ENCODE measurements around the gene KIAA1191.
"Not testable (repeated sequence)": the region's sequence is repeated elsewhere in the genome, so short reads cannot be mapped to it uniquely, and the experiment has no call there.

KIAA1191 gene

DNA sequence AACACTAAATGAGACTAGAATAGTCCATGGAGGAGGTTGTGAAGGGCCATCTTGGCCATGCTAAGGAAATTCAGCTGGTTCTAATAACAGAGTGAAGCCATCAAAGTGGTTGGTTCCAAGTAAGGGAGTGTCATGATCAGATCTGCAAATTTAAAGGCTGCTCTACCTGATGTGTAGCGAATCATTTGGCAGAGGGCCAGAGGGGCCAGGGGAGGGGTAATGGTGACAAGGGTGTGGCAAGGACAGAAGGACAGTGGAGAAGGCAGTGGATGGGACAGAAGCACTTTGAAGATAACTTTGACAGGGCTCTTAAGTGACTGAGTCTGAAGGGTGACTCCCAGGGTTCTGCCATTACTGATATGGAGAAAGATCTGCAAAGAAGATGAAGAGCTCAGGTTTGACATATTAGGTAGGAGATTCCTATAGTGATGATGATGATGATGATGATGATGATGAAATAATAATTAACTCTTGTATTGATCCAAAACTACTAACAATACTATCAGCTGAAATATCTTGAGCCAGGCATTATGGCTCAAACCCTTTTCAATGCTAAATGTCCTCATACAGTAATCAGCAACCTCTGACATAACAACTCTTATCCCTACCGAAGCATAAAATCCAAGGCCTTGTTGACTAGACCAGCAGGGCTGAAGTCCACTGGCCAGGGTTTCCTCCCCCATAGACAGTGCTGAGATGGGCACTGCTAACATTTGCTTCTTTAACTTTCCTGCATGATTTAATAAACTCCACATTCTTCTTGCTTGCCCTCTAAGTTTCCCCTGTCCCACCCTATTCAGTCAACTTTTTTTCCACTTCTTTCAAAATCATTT is 20.0 kb downstream of the KIAA1191 start:
- Histone ChIP-seq H3K27me3 (ENCODE audit: insufficient read depth, low read length) (no peaks in the 10 kb centered on the region), H3K4me3 (ENCODE audit: low read length) (no peak overlapping the region), H3K4me1 (ENCODE audit: insufficient read depth, low read length) (no peaks in the 10 kb centered on the region), H3K9me3 (ENCODE audit: low read length) (no peaks in the 10 kb centered on the region), H3K36me3 (ENCODE audit: insufficient read depth, low read length) (peaks cover 72% of the 10 kb centered on the region), H2AFZ (ENCODE audit: low read depth, low read length) (no peak overlapping the region)

DNA sequence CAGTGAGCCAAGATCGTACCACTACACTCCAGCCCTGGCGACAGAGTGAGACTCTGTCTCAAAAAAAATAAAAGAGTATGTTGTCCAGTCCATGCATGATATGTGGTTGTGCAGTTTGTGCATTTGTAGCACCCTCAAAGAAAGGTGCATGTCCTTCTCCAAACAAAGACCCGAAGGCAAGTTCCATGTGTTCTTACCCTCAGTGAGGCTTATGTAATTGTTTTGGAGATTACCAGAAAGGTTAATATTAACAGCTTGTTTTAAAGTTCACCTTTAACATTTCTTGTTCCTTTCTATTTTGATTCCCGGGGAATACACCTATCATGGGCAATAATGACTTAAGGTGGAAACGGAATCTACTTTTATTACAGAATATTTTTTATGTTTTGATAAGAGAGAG is 22.3 kb downstream of the KIAA1191 start:
- Histone ChIP-seq H3K36me3 (ENCODE audit: insufficient read depth, low read length) (peaks cover 57% of the 10 kb centered on the region), H3K9me3 (ENCODE audit: low read length) (peaks cover 2% of the 10 kb centered on the region), H3K4me1 (ENCODE audit: insufficient read depth, low read length) (no peaks in the 10 kb centered on the region), H3K27me3 (ENCODE audit: insufficient read depth, low read length) (no peaks in the 10 kb centered on the region), H3K4me3 (ENCODE audit: low read length) (no peak overlapping the region), H2AFZ (ENCODE audit: low read depth, low read length) (no peak overlapping the region)

DNA sequence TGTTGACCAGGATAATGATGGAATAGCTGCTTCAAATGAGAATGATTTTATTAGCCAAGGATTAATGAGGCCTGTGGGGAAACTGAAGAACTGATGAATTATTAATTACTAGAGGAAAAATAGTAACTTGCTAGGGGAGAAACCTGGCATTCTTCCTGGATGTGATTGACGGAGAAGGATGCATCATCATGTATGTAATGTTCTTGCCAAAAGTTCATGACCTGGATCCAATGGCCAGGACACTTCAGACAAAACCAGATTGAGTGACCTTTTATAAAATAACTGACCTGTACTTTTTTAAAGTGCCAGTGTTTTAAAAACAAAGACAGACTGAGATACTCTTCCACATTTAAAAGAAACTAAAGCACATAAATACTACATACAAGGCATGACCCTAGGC is 23.7 kb downstream of the KIAA1191 start:
- no peak overlapping the region for H3K4me3 ChIP-seq (ENCODE audit: low read length)
- H3K9me3 ChIP-seq (ENCODE audit: low read length), result peaks cover 6% of the 10 kb centered on the region
- no peaks in the 10 kb centered on the region for H3K27me3 ChIP-seq (ENCODE audit: insufficient read depth, low read length)
- H3K36me3 ChIP-seq (ENCODE audit: insufficient read depth, low read length), result peaks cover 54% of the 10 kb centered on the region
- no peak overlapping the region for H2AFZ ChIP-seq (ENCODE audit: low read depth, low read length)
- no peaks in the 10 kb centered on the region for H3K4me1 ChIP-seq (ENCODE audit: insufficient read depth, low read length)

DNA sequence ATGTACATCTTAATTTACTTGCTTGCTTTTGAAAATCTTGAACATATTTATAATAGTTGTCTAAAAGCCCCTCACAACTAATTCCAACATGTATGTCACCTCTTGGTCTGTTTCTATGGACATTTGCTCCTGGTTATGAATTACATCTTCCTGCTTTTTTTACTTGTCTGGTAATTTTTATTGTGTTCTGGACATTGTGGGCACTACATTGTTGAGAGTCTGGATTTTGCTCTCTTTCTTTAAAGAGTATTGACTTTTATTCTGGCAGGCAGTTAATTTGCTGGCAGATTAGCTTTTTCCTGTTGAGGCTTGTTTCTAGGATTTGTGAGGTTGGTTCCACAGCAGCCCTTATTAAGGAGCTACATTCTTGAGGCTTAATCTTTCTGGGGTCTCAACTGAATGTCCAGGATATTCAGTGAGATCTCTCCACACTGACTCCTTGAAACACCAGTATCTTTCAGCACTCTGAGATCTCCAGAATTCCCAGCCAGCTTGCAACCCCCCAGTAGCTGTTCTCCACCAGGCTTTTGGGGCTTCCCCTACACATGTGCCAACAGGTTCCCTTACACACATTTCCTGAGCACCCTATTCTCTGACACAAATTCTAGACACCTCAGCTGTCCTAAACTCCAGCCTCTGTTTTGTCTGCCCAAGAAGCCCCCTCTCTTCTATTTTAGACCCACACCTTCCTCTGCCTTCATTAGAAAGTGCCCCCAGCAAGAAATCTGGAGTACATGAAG is 27.4 kb downstream of the KIAA1191 start:
- no peak overlapping the region for H3K4me3 ChIP-seq (ENCODE audit: low read length)
- peaks cover 6% of the 10 kb centered on the region for H3K9me3 ChIP-seq (ENCODE audit: low read length)

DNA sequence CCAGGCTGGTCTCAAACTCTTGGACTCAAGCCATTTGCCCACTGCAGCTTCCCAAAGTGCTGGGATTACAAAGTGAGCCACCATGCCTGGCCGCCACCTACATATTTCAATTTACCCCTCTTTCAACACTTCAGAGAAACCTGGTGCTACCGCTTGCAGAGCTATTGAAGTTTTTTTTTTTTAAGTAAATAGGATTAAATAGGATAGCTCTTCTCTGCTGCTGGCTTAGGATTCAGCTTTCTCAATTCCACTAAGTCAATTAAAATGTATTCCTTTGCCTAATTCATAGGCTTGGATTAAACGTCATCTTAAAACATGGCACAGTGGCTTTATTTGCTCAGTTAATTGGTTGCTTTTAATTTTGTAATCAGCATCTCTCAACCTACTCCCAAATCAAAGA is 41.0 kb downstream of the KIAA1191 start:
- H3K36me3 ChIP-seq (ENCODE audit: insufficient read depth, low read length), result peaks cover 50% of the 10 kb centered on the region

More for the DNA sequence above, 27.4 kb downstream of the KIAA1191 start:
- no peaks in the 10 kb centered on the region for H3K27me3 ChIP-seq (ENCODE audit: insufficient read depth, low read length)
- no peak overlapping the region for H2AFZ ChIP-seq (ENCODE audit: low read depth, low read length)
- no peaks in the 10 kb centered on the region for H3K4me1 ChIP-seq (ENCODE audit: insufficient read depth, low read length)
- H3K36me3 ChIP-seq (ENCODE audit: insufficient read depth, low read length), result peaks cover 34% of the 10 kb centered on the region

DNA sequence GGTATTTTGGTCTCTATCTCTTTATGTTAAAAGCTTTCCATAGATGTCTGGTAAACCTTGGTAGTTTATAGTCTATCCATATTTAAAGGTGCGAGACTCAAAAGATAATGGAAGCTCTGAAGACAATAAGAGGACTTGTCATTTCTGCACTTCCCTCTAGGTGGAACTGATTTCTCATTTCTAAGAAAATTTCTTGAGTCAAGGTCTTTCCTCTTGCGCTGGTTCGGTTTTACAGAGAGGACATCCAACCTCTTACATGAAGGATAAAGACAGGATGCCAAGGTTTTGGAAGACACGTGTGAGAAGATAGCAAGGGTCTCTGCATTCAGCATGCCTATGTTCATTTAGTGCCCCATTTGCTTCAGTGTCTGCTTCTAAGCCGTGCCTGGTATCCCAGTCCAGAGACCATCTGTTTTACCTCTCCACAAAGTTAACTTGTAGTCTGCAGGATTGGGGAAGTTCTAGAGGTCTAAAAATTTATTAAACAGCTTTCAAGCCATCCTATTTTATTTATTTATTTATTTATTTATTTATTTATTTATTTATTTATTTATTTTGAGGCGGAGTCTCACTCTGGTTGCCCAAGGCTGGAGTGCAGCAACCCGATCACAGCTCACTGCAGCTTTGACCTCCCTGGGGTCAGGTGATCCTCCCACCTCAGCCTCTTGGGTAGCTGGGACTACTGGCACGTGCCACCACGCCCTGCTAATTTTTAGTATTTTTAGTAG is 41.6 kb downstream of the KIAA1191 start:
- Histone ChIP-seq H3K4me3 (ENCODE audit: low read length) (no peak overlapping the region), H3K4me1 (ENCODE audit: insufficient read depth, low read length) (no peaks in the 10 kb centered on the region), H2AFZ (ENCODE audit: low read depth, low read length) (no peak overlapping the region), H3K27me3 (ENCODE audit: insufficient read depth, low read length) (no peaks in the 10 kb centered on the region), H3K36me3 (ENCODE audit: insufficient read depth, low read length) (peaks cover 56% of the 10 kb centered on the region), H3K9me3 (ENCODE audit: low read length) (peaks cover 5% of the 10 kb centered on the region)

More for the DNA sequence above, 41.0 kb downstream of the KIAA1191 start:
- Histone ChIP-seq H2AFZ (ENCODE audit: low read depth, low read length) (no peak overlapping the region), H3K4me3 (ENCODE audit: low read length) (no peak overlapping the region), H3K9me3 (ENCODE audit: low read length) (peaks cover 5% of the 10 kb centered on the region), H3K27me3 (ENCODE audit: insufficient read depth, low read length) (no peaks in the 10 kb centered on the region), H3K4me1 (ENCODE audit: insufficient read depth, low read length) (no peaks in the 10 kb centered on the region)

DNA sequence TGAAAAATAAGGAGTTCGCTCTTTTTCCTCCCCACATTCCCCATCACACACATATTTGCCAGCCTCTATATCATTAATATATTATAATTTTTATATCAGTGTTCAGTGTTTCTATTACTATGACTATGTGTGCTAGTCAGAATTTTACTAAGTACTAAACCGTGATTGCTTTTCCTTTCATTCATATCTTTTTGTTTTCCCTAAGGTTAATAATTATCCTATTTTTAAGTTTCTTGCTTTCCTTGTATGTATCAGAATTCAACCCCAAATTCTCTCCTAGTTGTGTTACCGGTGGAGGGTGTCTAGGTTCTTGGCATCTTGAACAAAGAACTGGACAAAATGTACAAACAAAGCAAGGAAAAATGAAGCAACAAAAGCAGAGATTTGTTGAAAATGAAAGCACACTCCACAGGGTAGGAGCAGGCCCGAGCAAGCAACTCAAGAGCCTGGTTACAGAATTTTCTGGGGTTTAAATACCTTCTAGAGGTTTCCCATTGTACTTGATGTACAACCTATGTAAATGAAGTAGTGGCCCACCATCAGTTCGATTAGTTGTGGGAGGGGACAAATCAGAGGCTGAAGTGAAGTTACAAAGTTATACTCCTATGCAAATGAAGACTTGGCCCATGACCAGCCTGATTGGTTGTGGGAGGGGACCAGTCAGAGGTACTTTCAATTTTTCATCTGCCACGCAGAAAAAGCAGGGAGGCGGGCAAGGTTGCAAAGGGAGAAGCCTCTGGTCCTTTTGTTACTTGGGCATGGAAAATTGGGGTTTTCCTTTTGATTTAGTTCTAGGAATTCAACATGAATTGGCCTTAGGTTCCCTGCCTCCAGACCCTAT is 43.8 kb downstream of the KIAA1191 start:
- H3K36me3 ChIP-seq (ENCODE audit: insufficient read depth, low read length), result peaks cover 52% of the 10 kb centered on the region
- H3K27me3 ChIP-seq (ENCODE audit: insufficient read depth, low read length), result no peaks in the 10 kb centered on the region
- no peak overlapping the region for H2AFZ ChIP-seq (ENCODE audit: low read depth, low read length)
- no peak overlapping the region for H3K4me3 ChIP-seq (ENCODE audit: low read length)
- H3K4me1 ChIP-seq (ENCODE audit: insufficient read depth, low read length), result no peaks in the 10 kb centered on the region
- H3K9me3 ChIP-seq (ENCODE audit: low read length), result peaks cover 2% of the 10 kb centered on the region

DNA sequence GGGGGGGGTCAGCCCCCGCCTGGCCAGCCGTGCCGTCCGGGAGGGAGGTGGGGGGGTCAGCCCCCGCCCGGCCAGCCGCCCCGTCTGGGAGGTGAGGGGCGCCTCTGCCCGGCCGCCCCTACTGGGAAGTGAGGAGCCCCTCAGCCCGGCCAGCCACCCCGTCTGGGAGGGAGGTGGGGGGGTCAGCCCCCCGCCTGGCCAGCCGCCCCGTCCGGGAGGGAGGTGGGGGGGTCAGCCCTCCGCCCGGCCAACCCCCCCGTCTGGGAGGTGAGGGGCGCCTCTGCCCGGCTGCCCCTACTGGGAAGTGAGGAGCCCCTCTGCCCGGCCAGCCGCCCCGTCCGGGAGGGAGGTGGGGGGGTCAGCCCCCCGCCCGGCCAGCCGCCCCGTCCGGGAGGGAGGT is 56.2 kb downstream of the KIAA1191 start:
- H3K4me3 ChIP-seq (ENCODE audit: low read length); H3K4me1 ChIP-seq (ENCODE audit: insufficient read depth, low read length); H3K9me3 ChIP-seq (ENCODE audit: low read length); H3K27me3 ChIP-seq (ENCODE audit: insufficient read depth, low read length); H2AFZ ChIP-seq (ENCODE audit: low read depth, low read length): not testable (repeated sequence)
- peaks cover 36% of the 10 kb centered on the region for H3K36me3 ChIP-seq (ENCODE audit: insufficient read depth, low read length)

Measured in neuron (in vitro differentiated cells).